AG04450 (cell line): ENCODE results near the gene ACP1. TPM values are rescaled to one million over a fixed set of nuclear protein-coding genes. Genes with fewer than 3 reads are reported as not detected.
A peak's percentile ranks its signal among the peaks of the same experiment; 100 is the strongest.

Source experiments
- CTCF ChIA-PET: fragments of 300-600, 350-600 bp; formaldehyde crosslinking; extraction: SDS; loops from one replicate; lab custom pipeline; 2022; ENCODE audit warnings: antibody characterized with exemption, inconsistent platforms; lab: Charles Lee
- POLR2A ChIA-PET: fragments of 350-600 bp; formaldehyde crosslinking; extraction: SDS; loops from one replicate; lab custom pipeline; 2021; ENCODE audit warnings: antibody characterized with exemption, inconsistent platforms; lab: Yijun Ruan, JAX
- DNase-seq: peaks from one replicate; pipeline ENCODE4 v3.0.0-alpha.2; 2011; ENCODE audit warnings: low read depth, low spot score
- H3K27ac ChIP-seq: one replicate; pipeline ENCODE4 v1.5.1; 2012; ENCODE audit warnings: low read depth, low read length, control low read depth
- H3K27me3 ChIP-seq: one replicate; pipeline ENCODE4 v1.6.0; 2012; ENCODE audit warnings: low read length; ENCODE audit not compliant: control insufficient read depth, insufficient read depth
- H3K4me3 ChIP-seq: 2 replicates; pipeline ENCODE4 v1.5.1; 2011; ENCODE audit warnings: mild to moderate bottlenecking, low read depth, low read length, control low read depth
- H3K9me3 ChIP-seq: 2 replicates; pipeline ENCODE4 v1.5.1; 2012; ENCODE audit warnings: low read length; ENCODE audit not compliant: control insufficient read depth, insufficient read depth
- polyA plus RNA-seq: library from polyadenylated mRNA; depleted of rRNA; stranded (reverse); fragments of >200 nt; gene quantifications from 2 replicates; pipeline ENCODE4 v1.2.3, GENCODE V29; 2011
- TF ChIP-seq, protein P1 (sequence below): IDR thresholded peaks from 2 replicates; pipeline ENCODE4 v1.5.1; 2011; ENCODE audit warnings: low read depth, low read length, control low read depth, inconsistent platforms

ACP1 gene
- polyA plus RNA-seq, 1 experiment, result 126 TPM

- TF ChIP-seq, protein P1, sequence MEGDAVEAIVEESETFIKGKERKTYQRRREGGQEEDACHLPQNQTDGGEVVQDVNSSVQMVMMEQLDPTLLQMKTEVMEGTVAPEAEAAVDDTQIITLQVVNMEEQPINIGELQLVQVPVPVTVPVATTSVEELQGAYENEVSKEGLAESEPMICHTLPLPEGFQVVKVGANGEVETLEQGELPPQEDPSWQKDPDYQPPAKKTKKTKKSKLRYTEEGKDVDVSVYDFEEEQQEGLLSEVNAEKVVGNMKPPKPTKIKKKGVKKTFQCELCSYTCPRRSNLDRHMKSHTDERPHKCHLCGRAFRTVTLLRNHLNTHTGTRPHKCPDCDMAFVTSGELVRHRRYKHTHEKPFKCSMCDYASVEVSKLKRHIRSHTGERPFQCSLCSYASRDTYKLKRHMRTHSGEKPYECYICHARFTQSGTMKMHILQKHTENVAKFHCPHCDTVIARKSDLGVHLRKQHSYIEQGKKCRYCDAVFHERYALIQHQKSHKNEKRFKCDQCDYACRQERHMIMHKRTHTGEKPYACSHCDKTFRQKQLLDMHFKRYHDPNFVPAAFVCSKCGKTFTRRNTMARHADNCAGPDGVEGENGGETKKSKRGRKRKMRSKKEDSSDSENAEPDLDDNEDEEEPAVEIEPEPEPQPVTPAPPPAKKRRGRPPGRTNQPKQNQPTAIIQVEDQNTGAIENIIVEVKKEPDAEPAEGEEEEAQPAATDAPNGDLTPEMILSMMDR, result no peak
- no peak for DNase-seq
- H3K27me3 ChIP-seq, result no peaks in the 10 kb centered on the region
- H3K27ac ChIP-seq, result peak within 1 kb of the TSS; percentile 73
- peak within 1 kb of the TSS; percentile 97 for H3K4me3 ChIP-seq
- POLR2A ChIA-PET, result no interaction called here
- H3K9me3 ChIP-seq, result peaks cover 5% of the 10 kb centered on the region
- CTCF ChIA-PET, result interaction anchor here (1.0 kb wide), 1 partner anchor 17 kb away, joined by 6 read pairs; no protein-coding TSS in a partner anchor
These were observed 814 bp upstream of the ACP1 start, which contains the start of gene SH3YL1 for GRCh38 chr2:263774-264492. Gene SH3YL1, minus strand, starts transcription at chr2:264032. Its CDS starts 48 bp downstream, at chr2:263984.

- Histone ChIP-seq H3K9me3 (peaks cover 3% of the 10 kb centered on the region; the same call in 1 of the 2 replicates), H3K27me3 (no peaks in the 10 kb centered on the region), H3K4me3 (no peak overlapping the region), H3K27ac (no peak overlapping the region)
- POLR2A ChIA-PET, result no interaction called here
- DNase-seq, result no peak
- TF ChIP-seq, protein P1, result no peak
- CTCF ChIA-PET, result interaction anchor here (1.4 kb wide), 1 partner anchor 21 kb away, joined by 4 read pairs; no protein-coding TSS in a partner anchor
These were observed 3.6 kb downstream of the ACP1 start for GRCh38 chr2:268323-268722.

DNA sequence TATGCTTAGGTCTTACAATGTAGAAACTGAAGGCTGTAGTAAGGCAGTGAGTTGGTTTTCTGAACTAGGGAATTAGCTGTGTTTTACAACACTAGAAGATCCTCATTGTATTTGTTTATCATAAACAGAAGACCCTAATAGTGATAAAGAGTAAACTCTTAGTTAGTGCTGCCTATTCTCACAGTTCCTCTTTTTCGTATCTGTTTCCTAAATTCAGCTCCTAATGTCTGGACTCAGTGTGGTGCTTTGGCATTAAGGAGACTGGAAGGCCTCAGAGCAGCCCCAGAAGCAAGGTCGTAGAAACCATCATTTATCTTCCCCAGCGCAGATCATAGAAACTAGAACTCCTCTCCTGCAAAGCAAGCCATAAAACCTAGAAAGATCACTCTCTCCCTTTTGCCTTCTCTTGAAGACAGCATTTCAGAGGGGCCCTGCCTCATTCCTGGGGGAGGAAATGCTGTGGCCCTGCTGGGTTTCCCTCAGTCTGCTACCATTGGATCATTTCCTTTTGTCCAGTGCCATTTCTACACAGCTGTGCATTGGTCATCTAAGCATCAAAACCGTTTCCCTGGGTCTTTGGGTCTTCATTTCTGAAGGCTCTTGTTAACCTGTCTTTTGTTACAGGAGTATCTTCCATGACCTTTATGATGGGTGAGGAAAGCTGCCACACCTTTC, 4.7 kb downstream of the ACP1 start:
- H3K9me3 ChIP-seq, result no peaks in the 10 kb centered on the region; the same call in 1 of the 2 replicates
- H3K27ac ChIP-seq, result no peak overlapping the region
- ChIA-PET CTCF (interaction anchor here (1.1 kb wide), 1 partner anchor 23 kb away, joined by 3 read pairs; no protein-coding TSS in a partner anchor), POLR2A (no interaction called here)
- TF ChIP-seq, protein P1, result no peak
- H3K4me3 ChIP-seq, result no peak overlapping the region
- no peak for DNase-seq
- no peaks in the 10 kb centered on the region for H3K27me3 ChIP-seq

GRCh38 chr2:270861-271260, 6.1 kb downstream of the ACP1 start:
- CTCF ChIA-PET, result interaction anchor here (1.3 kb wide), 1 partner anchor 20 kb away, joined by 4 read pairs; no protein-coding TSS in a partner anchor
- Histone ChIP-seq H3K4me3 (no peak overlapping the region), H3K27me3 (no peaks in the 10 kb centered on the region), H3K27ac (no peak overlapping the region), H3K9me3 (no peaks in the 10 kb centered on the region)
- TF ChIP-seq, protein P1, result no peak
- DNase-seq, result no peak
- POLR2A ChIA-PET, result no interaction called here
